ENCODE results near the gene CTSF.
"Not testable (repeated sequence)": the region's sequence is repeated elsewhere in the genome, so short reads cannot be mapped to it uniquely, and the experiment has no call there.

The CTSF gene

DNA sequence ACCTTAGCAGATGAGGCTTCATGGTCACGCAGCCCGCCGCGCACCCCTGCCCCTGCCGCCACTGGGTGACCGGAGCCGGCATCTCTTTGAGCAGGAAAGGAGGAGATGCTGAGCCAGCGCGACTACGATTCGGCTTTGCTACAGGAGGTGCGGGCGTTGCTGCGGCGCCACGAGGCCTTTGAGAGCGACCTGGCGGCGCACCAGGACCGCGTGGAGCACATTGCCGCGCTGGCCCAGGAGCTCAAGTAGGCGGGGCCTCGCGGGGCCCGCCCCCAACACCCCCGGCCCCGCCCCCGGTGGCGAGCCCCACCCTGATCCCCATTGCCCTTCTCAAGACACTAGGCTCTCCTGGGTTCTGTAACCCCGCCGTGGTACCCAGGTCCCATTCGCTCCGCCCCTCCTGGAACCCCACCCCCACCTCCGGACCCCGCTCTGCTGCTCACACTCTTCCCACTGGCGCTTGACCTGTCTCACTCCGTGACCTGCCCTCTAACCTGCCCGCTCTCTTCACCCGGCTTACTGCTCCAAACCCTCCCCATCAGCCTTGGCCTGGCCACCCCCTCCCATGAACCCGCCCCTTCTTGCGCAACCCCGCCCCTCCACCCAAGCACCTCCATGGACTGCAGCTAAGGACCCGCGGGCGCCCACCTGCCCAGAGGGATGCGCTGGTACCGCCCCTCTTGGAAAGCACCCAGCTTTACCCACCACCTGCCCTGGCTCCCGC, 9.1 kb downstream of the CTSF start:
- peak; percentile 19 for DNase-seq (ENCODE audit: low read depth)

DNA sequence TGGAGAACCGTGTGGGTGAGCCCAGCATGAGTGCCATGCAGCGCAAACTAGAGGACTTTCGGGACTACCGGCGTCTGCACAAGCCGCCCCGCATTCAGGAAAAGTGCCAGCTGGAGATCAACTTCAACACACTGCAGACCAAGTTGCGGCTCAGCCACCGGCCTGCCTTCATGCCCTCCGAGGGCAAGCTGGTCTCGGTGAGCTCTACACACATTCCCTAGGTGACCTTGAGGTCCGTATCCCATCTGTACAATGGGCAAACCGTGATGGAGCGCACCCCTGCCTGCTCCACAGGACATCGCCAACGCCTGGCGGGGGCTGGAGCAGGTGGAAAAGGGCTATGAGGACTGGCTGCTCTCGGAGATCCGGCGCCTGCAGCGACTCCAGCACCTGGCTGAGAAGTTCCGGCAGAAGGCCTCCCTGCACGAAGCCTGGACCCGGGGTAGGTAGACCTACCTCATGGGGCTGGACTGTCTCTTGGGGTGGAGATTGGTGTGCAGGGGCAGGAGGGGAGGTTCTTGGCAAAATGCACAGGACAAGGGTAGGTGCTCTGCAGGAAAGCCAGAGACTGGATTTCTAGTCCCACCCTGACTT, 10.6 kb downstream of the CTSF start:
- DNase-seq (ENCODE audit: low read depth) = no peak

DNA sequence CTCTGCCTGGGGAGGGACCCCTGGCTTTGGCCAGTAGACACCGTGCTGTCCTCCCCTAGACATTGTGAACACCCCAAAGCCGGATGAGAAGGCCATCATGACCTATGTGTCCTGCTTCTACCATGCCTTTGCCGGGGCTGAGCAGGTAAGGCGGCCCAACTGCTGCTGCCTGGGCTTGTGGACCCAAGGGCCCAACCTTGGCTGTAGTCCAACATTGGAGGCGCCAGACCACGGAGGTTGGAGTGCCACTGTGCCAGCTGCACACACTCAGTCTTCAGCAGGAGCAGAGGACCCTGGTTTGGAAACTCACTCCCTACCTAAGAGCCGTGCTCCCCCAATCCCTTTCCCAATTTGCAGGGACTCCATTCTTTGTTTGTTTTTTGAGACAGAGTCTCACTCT, 12.3 kb downstream of the CTSF start:
- no peak for DNase-seq (ENCODE audit: low read depth)

DNA sequence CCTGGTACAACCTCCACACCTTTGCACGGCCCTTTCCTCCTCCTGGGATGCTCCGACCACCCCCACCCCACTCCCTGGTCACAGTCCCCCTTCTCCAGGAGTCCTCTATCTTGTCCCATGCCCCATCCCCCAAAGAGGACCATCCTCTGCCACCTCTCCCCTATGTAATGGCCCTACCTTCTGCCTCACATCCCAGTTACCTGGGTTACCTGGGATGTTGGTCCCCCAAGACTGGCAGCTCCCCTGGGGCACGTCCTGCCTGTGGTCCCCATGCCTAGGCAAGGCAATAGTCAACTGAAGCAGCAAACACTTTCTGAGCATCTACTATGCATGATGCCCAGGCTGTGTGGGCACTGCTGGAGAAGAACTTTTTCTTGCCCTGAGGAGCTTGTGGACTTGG, 13.0 kb downstream of the CTSF start:
- DNase-seq (ENCODE audit: low read depth) = no peak

DNA sequence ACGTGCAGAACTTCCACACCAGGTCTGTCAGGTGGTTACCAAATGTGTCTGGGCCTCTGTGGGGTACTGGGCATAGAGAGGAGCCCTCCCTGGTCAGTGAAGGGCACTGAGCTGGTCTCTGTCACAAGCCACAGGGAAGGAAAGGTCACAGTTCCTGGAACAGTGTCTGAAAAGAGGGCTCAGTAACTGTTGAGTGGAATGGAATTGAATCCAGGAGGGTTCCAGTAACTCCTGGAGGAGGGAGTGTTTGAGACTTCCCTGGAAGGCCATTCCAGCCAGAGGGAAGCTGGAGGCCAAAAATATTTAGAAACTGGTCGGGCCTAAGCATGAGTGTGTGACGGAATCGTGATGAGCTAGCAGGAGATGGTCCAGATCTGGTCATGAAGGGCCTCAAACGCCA, 13.8 kb downstream of the CTSF start:
- DNase-seq (ENCODE audit: low read depth) = no peak

DNA sequence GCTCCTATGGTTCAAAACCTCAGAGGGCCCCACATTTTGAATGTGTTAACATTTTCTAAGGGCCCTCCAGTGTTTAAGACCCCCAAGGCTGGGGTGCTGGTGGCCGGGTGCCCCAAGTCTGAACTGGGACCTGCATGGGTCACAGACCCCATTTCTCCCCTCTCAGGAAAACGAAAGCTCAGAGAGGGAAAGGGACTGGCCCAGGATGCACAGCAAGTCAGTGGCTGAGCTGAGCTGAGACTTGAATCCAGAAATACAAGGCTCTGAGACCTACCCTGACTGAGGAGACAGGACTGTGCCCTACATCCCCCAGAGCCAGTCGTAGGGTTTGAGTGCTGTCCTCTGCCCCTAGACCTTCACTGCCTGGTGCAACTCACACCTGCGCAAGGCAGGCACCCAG, 17.5 kb downstream of the CTSF start:
- no peak for DNase-seq (ENCODE audit: low read depth)

DNA sequence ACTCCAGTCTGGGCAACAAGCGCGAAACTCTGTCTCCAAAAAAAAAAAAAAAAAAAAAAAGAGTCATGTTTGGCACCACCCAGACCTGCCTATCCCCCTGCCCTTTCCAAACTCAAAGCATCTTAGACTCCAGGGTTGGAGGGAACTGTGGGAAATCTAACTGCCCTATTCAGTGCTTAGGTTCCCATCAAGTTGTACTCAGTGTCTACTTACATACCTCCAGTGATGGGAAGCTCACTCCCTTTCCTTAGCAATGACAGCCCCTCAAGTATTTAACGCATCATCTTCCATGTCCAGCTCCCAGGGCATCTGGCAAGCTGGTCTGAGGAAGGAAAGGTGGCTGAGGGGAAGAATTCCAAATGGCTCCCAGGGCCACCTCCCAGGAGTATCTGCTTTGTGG, 18.7 kb downstream of the CTSF start:
- no peak for DNase-seq (ENCODE audit: low read depth)

DNA sequence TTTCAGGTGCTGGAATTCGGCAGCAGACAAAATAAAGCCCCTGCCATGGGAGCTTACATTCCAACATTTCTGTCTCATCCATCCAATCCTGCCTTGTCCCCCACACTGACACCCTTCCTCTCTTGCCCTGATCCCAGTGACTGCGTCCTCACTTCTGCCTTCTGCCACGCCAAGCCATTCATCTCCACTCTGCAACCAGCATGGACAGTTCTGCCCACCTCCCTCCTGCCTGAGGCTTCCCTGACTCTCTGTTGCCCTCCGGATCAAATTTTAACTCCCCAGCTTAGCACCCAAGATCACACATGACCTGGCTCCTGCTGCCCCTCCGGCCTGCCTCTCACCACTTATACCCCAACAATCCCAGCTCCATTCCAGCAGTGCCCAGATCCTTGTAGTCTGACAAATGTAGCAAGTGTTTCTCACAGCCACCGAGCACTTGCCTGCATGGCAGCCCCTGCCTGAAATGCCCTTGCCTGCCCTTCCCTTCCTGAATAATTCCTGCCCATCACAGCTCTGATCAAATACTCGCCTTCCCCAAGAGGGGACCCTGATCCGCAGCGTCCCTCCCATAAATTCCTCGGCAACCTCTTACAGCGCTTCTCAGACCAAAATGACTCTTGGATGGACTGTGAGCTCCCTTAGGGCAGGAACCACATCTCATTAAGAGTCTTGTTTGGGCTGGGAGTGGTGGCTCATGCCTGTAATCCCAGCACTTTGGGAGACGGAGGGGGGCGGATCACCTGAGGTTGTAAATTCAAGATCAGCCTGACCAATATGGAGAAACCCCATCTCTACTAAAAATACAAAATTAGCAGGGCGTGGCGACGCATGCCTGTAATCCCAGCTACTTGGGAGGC, 19.4 kb downstream of the CTSF start:
- DNase-seq (ENCODE audit: low read depth) = no peak

DNA sequence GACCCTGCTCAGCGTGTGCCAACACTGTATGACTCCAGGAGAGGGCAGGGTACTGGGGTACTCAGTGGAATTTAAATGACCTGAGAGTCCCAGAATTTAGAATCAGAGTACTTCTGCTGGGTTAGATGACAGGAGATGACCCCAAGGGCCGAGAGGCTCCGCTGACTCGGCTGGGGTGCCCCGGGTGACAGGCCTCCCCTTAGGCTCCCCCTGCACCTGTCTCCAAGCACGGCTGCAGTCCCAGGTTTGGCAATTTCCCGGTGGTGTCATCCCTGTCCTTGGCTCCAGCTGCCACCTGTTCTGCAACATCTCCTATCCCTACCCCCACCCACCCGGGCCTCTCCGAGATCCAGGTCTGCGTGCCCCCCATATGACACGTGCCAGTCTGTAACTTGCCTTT, 20.4 kb downstream of the CTSF start:
- DNase-seq (ENCODE audit: low read depth) = no peak

DNA sequence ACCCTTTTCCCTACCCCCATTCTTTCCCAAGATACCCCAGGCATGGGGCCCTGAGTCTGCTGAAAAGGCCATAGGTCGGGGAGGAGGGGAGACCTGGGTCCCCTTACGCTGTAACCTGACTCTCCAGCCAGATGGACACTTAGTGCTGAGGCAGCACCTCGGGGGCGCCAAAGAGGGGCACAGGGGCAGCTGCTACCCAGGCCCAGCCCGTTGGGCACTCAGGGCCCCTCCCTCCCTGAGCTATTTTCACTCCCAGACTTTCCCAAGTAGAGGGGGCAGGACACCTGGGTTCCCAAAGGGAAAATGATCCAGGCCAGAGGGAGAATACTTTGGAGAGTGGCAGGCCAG, 20.8 kb downstream of the CTSF start:
- no peak for DNase-seq (ENCODE audit: low read depth)

DNA sequence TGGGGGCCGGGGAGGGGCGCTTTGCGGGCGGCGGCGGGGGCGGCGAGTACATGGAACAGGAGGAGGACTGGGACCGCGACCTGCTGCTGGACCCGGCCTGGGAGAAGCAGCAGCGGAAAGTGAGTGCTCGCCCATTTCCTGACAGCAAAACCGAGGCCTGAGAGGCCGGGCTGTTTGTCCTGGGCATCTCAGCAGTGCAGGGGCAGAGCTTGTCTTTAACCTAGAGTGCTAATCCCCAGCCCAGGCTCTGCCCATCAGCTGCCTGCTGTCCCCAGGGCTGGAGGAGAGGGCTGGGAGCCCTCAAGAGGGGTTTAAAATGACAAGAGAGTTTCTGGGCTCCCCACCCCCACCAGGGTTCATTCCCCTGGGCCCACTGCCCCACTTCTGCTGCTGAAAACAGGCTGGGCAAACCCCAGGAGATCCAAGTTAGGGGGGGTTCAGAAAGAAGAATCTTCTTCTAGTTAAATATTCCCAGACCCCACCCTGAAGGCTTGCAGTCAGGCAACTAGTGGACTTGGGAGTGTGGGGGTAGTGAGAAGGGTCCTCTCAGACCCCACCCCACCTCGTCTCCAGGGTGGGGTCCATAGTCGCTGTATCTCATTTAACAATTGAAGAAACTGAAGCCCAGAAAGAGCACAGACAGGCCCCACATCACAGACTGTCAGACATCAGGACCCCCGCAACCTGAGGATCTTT, 21.3 kb downstream of the CTSF start:
- DNase-seq (ENCODE audit: low read depth) = no peak

DNA sequence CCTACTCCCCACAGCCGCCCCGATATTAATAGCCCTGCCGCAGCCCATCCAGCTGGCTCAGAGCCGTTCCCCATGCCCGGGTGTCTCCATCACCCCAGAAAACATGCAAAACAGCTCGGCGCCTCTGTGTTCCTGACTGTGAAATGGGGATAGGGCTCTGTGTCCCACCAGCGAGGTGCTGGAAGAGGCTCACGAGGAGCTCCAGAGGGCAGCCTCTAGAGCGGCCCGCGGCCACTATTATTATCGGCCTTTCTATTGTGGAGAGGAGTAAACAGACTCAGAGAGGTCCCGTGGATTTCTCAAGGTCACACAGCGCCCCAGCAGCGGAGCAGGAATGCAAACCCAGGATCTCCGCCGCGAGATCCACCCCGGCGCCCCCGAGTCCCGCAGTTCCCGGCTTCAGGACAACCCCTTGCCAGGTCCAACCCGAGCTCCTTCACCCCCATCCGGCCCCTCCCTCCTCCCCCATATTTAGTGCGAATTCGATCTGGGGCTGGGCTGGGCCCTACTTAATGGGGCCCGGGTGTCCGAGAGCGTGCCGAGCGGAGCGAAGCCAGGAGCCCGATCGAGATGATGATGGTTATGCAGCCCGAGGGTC, 21.9 kb downstream of the CTSF start, which contains the start of gene ACTN3:
Gene ACTN3, plus strand, starts transcription at position 536 of the 598 bp plus-strand sequence. Its CDS starts 35 bp downstream, at position 571.
- no peak for DNase-seq (ENCODE audit: low read depth)

DNA sequence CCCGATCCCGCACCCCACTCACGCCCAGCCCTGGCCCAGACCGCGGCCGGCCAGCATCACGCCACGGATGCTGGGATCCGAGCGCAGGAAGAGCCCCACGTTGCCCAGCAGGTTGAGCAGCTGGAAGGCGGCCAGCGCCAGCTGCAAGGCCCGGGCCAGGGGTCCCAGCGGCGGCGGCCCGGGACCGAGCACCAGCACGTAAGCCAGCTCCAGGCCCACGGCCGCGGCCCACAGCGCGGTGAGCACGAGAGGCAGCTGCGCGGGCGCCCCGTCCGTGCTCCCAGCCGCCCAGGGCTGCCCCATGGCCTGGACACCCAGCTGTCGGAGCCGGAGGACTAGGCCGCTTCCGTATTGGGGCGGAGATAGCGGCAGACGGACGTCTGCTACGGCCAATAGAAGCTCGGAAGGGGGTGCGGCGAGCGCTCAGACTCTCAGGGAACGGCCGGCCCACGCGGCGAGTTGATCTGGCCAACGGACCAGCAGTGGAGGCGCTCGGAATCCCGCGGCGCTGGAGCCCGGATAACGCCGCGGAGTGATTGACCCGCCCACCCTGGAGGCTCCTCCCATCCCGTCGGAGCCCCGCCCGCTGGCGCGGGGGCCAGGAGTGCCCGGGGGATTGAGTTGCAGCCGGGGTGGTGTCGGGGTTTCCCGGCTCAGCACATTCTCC, 22.6 kb downstream of the CTSF start, which contains the start of gene ZDHHC24:
Gene ZDHHC24, minus strand, starts transcription at position 348 of the 667 bp plus-strand sequence. Its CDS starts 45 bp downstream, at position 303.
- DNase-seq (ENCODE audit: low read depth) = peak; percentile 84

DNA sequence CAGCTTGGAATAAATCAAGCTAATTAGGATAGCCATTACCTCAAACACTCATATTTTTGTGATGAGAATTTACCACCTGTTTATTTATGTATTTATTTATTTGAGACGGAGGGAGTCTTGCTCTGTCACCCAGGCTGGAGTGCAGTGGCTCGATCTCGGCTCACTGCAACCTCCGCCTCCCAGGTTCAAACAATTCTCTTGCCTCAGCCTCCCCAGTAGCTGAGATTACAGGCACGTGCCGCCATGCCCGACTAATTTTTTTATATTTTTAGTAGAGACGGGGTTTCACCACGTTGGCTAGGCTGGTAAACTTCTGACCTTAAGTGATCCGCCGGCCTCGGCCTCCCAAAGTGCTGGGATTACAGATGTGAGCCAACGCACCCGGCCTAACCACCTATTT, 23.5 kb downstream of the CTSF start:
- DNase-seq (ENCODE audit: low read depth) = not testable (repeated sequence)

DNA sequence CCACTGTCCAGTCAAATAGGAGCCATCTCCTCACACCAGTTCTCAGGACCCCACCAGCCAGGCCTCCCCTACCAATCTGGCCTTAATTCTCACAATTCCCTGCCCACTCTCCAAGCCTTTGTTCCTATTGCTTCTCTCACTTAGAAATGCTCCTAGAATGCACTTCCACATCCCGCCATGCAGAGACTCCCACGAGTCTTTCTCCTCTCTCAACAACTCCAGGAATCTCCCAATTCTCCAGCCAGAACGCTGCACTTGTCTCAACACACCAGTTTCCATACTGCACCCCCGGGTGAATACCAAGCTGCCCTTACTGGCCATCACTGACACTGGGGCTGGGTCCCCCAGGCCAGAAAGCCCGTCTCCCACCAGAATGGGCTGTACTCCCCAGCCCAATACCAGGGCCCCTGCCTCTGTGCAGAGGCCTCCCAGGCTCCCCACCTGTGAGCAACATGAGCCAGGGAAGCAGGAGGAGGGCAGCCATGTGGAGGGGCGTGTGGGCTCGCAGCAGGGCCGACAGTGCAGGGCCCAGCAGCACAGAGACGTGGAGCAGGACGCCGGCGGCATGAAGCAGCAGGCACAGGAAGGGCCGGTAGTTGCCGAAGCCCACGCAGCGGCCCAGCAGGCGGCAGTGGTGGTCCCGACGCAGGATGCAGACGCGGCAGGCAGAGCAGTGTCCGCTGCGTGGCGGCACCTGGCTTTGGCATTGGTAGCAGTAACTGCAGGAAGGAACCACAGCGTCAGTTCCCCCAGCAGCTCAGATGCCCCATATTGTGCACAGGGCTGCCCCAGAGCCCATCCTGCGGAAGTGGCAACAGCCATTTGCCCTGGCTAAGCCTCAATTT, 24.9 kb downstream of the CTSF start:
- peak; percentile 26 for DNase-seq (ENCODE audit: low read depth)

DNA sequence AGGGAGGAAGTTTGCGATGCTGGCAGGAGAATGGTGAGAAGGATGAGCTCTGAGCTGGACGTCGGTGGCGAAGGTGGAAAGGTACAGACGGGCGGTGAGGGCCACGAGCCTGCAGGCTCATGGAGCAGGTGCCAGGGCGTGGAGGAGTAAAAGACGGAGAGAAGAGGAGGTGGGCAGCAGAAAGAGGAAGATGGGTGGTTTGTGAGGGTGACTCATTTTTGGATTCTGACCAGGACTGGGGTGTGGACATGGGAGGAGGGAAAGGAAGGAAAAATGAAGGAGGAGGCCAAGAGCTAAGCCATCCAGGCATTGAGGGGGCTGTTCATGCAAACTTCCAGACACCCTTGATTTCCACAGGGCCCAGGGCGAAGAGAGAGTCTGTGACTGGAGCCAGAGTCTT, 26.0 kb downstream of the CTSF start:
- no peak for DNase-seq (ENCODE audit: low read depth)

DNA sequence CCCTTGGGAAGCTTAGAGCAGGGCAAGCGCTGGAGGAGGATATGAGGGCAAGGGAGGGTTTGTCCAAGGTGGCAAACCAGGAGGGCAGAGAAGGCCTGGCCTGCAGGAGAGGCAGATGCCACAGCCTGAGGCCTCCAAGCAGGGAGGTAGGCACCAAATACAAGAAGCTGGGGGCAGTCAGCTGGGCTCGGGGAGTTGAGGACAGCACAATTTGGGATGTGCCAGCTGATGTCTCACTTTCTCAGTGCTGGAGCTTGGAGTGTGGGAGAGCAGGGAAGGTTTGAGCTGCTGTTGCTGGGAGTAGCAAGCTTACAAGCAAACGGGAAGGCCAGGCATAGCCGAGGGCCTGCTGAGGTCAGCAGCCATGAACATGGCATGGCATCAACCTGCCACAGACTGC, 26.5 kb downstream of the CTSF start:
- DNase-seq (ENCODE audit: low read depth) = no peak

DNA sequence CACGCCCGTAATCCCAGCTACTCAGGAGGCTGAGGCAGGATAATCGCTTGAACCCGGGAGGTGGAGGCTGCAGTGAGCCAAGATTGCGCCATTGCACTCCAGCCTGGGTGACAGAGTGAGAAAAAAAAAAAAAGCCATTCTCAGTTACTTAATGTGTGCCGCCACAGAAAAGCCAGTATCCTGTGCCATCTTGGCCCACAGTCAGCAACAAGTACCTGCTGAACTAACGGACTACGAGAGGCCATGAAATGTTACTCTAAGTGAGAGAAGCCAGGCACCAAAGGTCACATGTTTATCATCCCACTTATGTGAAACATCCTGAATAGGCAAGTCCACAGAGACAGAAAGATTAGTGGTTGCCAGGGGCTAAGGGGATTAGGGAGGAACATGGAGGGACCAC, 27.8 kb downstream of the CTSF start:
- DNase-seq (ENCODE audit: low read depth) = not testable (repeated sequence)

DNA sequence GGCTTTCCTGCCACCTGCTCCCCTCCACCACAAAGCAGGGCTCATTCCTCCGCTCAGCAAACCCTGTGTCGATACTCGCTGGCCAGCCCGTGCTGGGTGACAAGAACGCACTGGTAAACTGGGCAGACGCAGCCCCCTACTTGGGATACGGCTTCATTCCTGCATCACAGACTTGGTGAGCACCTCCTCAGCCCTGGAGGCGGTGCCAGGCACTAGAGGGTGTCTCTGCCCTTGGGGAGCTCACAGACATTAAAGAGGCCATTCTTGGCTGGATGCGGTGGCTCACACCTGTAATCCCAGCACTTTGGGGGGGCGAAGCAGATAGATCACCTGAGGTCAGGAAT, 28.6 kb downstream of the CTSF start:
- DNase-seq (ENCODE audit: low read depth) = no peak

DNA sequence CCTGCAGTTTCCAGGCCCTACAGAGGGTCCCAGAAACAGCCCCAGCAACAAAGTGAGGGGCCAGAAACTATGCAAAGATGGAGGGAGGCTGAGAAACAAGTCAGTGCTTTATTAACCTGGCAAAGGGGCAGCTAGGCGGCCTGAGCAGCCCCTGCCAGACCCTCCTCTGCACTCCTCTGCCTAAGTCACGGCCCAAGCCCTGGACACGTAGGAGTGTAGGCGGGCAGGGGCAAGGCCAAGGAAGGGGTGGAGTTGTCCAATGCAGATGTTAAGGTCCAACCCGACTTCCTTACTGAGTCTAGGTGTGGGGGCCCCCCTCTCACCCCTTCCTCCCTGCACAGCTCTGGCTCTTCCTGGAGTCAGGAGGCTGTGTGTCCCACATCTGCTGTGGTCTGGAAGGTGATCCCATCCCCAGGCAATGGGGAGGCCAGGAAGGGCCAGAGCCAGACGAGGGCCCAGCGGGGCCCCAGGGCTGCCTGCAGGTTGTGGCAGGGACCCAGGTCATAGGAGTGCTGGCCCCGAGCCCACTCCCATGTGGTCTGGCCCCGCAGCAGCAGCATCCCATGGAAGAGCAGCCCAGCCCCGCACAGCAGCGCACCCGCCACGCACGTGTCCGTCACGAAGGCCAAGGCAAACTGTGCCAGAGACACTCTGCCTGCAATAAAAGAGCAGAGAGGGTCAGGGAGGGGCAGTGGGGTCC, 29.1 kb downstream of the CTSF start:
- no peak for DNase-seq (ENCODE audit: low read depth)

All from activated T-helper 9 cell treated with anti-CD3 and anti-CD28 coated beads, Interleukin-2, amount 50 U/mL, for 16 hours (primary cell).